ENCODE results near the gene FZD2.
"Not testable (repeated sequence)": the region's sequence is repeated elsewhere in the genome, so short reads cannot be mapped to it uniquely, and the experiment has no call there.

The FZD2 gene

DNA sequence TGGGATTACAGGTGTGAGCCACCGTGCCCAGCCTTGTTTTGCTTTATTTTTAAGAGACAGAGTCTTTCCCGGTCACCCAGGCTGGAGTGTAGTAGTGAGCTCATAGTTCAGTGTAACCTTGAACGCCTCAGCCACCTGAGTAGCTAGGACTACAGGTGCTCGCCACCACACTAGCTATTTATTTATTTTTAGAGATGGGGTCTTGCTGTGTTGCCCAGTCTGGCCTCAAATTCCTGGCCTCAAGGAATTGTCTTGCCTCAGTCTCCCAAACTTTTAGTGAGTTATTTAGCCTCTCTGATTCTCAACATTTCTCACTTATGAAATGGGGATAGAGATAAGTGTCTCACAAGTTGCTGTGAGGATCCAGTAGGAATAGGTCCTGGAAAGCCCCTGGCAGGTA is 21.7 kb downstream of the FZD2 start:
- no peak for DNase-seq (ENCODE audit: low read depth, low spot score)
- Histone ChIP-seq H3K27ac (ENCODE audit: low read length) (no peak overlapping the region), H3K27me3 (ENCODE audit: control insufficient read depth, insufficient read depth, low read length) (no peaks in the 10 kb centered on the region), H3K4me1 (ENCODE audit: control insufficient read depth, insufficient read depth, low read length) (no peaks in the 10 kb centered on the region), H3K36me3 (ENCODE audit: control insufficient read depth, insufficient read depth, low read length) (no peaks in the 10 kb centered on the region), H3K4me3 (ENCODE audit: low read length) (no peak overlapping the region), H3K9me3 (ENCODE audit: control insufficient read depth, insufficient read depth, low read length) (no peaks in the 10 kb centered on the region)
- WGBS (ENCODE audit: insufficient coverage, insufficient read length): no CpG with 5 or more reads among the region's 4 CpGs

DNA sequence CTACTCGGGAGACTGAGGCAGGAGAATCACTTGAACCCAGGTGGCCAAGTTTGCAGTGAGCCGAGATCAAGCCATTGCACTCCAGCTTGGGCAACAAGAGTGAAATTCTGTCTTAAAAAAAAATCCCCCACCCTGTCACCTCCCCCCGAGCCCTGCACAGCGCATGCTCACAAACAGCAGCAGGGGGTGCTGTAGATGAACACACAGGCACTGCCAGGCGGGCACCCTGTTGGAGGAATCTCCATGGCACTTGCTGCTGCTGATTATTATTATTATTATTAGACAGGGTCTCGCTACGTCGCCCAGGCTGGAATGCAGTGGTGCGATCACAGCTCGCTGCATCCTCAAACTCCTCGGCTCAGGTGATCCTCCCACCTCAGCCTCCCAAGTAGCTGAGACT is 24.6 kb downstream of the FZD2 start:
- no peaks in the 10 kb centered on the region for H3K9me3 ChIP-seq (ENCODE audit: control insufficient read depth, insufficient read depth, low read length)
- H3K4me3 ChIP-seq (ENCODE audit: low read length): no peak overlapping the region
- no peak for DNase-seq (ENCODE audit: low read depth, low spot score)
- H3K4me1 ChIP-seq (ENCODE audit: control insufficient read depth, insufficient read depth, low read length): no peaks in the 10 kb centered on the region
- no peak overlapping the region for H3K27ac ChIP-seq (ENCODE audit: low read length)
- no peaks in the 10 kb centered on the region for H3K36me3 ChIP-seq (ENCODE audit: control insufficient read depth, insufficient read depth, low read length)
- no CpG with 5 or more reads among the region's 11 CpGs for WGBS (ENCODE audit: insufficient coverage, insufficient read length)
- H3K27me3 ChIP-seq (ENCODE audit: control insufficient read depth, insufficient read depth, low read length): no peaks in the 10 kb centered on the region

DNA sequence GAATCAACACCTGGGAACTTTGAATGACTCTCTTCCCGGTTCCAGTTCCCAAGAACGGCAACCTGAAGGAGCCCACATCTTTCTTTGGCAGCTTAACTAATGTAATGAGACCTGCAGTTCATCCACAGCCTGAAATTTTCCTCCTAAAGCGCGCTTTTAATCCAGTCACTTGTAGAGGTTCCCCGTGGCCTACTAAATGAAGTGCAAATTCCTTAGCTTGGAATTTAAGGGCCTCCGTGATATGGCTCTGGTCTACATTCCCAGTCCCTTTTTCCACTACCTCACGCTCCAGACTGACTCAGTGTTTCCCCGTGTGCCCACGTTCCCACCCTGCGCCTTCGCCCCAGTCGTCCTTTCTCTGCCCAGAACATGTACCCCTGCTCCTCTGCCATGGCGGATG is 27.2 kb downstream of the FZD2 start:
- Histone ChIP-seq H3K4me3 (ENCODE audit: low read length) (no peak overlapping the region), H3K27me3 (ENCODE audit: control insufficient read depth, insufficient read depth, low read length) (no peaks in the 10 kb centered on the region), H3K36me3 (ENCODE audit: control insufficient read depth, insufficient read depth, low read length) (no peaks in the 10 kb centered on the region), H3K9me3 (ENCODE audit: control insufficient read depth, insufficient read depth, low read length) (no peaks in the 10 kb centered on the region), H3K4me1 (ENCODE audit: control insufficient read depth, insufficient read depth, low read length) (no peaks in the 10 kb centered on the region), H3K27ac (ENCODE audit: low read length) (no peak overlapping the region)
- no peak for DNase-seq (ENCODE audit: low read depth, low spot score)
- WGBS (ENCODE audit: insufficient coverage, insufficient read length): no CpG with 5 or more reads among the region's 13 CpGs

DNA sequence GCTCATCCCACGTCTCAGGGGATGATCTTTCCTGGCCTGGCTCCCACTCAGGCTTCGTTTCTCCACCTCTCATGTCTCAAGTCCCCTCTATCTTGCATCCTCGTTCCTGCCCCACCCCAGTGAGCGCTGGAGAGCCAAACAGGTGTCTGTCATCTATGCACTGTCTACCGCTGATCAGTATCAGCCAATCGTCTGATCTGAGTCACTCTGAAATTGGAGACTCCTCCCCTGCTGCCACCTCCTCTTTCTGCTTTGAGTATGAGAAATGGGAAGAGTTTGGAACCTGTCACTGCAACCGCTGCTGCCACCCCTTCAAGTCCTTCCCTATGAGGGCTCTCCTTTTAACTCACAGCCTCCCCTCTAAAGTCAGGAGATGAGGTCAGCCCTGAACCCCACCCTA is 28.0 kb downstream of the FZD2 start:
- DNase-seq (ENCODE audit: low read depth, low spot score): no peak
- H3K4me1 ChIP-seq (ENCODE audit: control insufficient read depth, insufficient read depth, low read length): no peaks in the 10 kb centered on the region
- WGBS (ENCODE audit: insufficient coverage, insufficient read length): no CpG with 5 or more reads among the region's 7 CpGs
- H3K27me3 ChIP-seq (ENCODE audit: control insufficient read depth, insufficient read depth, low read length): no peaks in the 10 kb centered on the region
- H3K4me3 ChIP-seq (ENCODE audit: low read length): no peak overlapping the region
- H3K36me3 ChIP-seq (ENCODE audit: control insufficient read depth, insufficient read depth, low read length): no peaks in the 10 kb centered on the region
- H3K27ac ChIP-seq (ENCODE audit: low read length): no peak overlapping the region
- no peaks in the 10 kb centered on the region for H3K9me3 ChIP-seq (ENCODE audit: control insufficient read depth, insufficient read depth, low read length)

DNA sequence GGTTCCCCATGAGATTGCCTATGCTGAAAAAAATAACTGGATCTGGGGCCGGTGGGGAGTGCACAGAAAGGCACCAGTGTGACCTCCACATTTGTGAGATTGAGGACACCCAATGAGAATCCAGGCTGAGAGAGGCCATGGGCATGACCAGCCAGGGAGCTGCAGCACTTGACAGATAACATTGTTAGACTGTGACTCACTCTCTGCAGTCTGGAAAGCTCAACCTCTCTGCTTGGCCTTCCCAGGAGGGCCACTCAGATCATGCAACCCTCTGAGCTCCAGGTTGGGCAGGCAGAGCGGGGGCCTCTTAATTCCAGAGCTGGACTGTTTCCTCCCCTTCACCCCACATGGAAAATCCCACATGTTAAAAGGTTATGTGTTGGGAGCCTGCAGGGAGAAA is 30.1 kb downstream of the FZD2 start:
- no peak for DNase-seq (ENCODE audit: low read depth, low spot score)
- H3K4me1 ChIP-seq (ENCODE audit: control insufficient read depth, insufficient read depth, low read length): no peaks in the 10 kb centered on the region
- H3K36me3 ChIP-seq (ENCODE audit: control insufficient read depth, insufficient read depth, low read length): no peaks in the 10 kb centered on the region
- no peak overlapping the region for H3K4me3 ChIP-seq (ENCODE audit: low read length)
- H3K9me3 ChIP-seq (ENCODE audit: control insufficient read depth, insufficient read depth, low read length): no peaks in the 10 kb centered on the region
- no peaks in the 10 kb centered on the region for H3K27me3 ChIP-seq (ENCODE audit: control insufficient read depth, insufficient read depth, low read length)
- H3K27ac ChIP-seq (ENCODE audit: low read length): no peak overlapping the region
- WGBS (ENCODE audit: insufficient coverage, insufficient read length): no CpG with 5 or more reads among the region's 2 CpGs

DNA sequence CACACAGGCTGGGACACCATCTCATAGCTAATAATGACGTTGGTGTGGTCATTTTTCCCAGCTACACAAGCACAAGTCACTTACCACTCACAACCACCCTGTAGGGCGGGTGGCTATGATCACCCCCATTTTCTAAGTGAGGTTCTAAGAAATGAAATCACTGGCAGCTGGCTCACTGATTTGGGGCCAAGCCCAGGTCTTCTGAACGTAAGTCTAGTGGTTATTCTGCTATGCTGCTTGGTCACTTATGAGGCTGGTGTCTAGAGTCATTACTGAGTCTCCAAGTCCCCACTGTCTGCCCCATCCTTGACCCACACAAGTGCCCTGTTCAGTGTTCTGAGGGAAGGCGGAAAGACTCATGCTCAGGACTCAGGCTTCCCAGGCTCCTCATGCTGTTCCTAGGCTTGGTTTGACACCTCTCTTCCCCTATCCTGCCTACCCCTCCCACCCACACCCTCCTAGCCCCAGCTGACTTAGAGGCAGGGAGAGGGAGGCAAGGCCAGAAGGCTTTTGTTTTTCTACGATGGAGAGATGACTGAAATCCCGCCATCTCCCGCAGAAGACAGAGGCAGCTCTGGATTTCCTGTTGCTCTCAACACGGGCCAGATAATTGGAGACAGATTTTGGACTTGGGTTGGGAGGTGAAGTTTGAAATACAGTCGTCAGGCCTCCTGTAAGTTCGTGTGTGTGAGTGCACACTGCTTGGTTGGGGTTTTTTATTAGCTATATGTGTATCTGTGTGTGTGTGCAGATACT is 32.2 kb downstream of the FZD2 start:
- no peak for DNase-seq (ENCODE audit: low read depth, low spot score)
- no CpG with 5 or more reads among the region's 10 CpGs for WGBS (ENCODE audit: insufficient coverage, insufficient read length)
- no peaks in the 10 kb centered on the region for H3K9me3 ChIP-seq (ENCODE audit: control insufficient read depth, insufficient read depth, low read length)
- no peaks in the 10 kb centered on the region for H3K36me3 ChIP-seq (ENCODE audit: control insufficient read depth, insufficient read depth, low read length)
- no peak overlapping the region for H3K4me3 ChIP-seq (ENCODE audit: low read length)
- no peaks in the 10 kb centered on the region for H3K27me3 ChIP-seq (ENCODE audit: control insufficient read depth, insufficient read depth, low read length)
- no peak overlapping the region for H3K27ac ChIP-seq (ENCODE audit: low read length)
- H3K4me1 ChIP-seq (ENCODE audit: control insufficient read depth, insufficient read depth, low read length): no peaks in the 10 kb centered on the region

DNA sequence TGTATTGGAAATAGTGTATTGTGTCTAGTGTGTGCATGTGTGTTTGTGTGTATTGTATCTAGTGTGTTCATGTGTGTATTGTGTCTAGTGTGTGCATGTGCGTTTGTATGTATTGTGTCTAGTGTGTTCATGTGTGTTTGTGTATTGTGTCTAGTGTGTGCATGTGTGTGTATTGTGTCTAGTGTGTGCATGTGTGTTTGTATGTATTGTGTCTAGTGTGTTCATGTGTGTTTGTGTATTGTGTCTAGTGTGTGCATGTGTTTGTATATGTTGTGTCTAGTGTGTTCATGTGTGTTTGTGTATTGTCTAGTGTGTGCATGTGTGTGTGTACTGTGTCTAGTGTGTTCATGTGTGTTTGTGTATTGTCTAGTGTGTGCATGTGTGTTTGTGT is 32.8 kb downstream of the FZD2 start:
- WGBS (ENCODE audit: insufficient coverage, insufficient read length): no CpG with 5 or more reads among the region's 1 CpG
- not testable (repeated sequence) for H3K36me3 ChIP-seq (ENCODE audit: control insufficient read depth, insufficient read depth, low read length); H3K27ac ChIP-seq (ENCODE audit: low read length); H3K4me1 ChIP-seq (ENCODE audit: control insufficient read depth, insufficient read depth, low read length); DNase-seq (ENCODE audit: low read depth, low spot score); H3K27me3 ChIP-seq (ENCODE audit: control insufficient read depth, insufficient read depth, low read length); H3K9me3 ChIP-seq (ENCODE audit: control insufficient read depth, insufficient read depth, low read length); H3K4me3 ChIP-seq (ENCODE audit: low read length)

DNA sequence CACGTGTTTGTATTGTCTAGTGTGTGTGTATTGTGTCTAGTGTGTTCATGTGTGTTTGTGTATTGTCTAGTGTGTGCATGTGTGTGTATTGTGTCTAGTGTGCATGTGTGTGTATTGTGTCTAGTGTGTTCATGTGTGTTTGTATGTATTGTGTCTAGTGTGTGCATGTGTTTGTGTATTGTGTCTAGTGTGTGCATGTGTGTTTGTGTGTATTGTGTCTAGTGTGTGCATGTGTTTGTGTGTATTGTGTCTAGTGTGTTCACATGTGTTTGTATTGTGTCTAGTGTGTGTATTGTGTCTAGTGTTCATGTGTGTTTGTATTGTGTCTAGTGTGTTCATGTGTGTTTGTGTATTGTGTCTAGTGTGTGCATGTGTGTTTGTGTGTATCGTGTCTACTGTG is 33.5 kb downstream of the FZD2 start:
- H3K36me3 ChIP-seq (ENCODE audit: control insufficient read depth, insufficient read depth, low read length); H3K4me3 ChIP-seq (ENCODE audit: low read length); H3K27me3 ChIP-seq (ENCODE audit: control insufficient read depth, insufficient read depth, low read length); H3K9me3 ChIP-seq (ENCODE audit: control insufficient read depth, insufficient read depth, low read length); H3K4me1 ChIP-seq (ENCODE audit: control insufficient read depth, insufficient read depth, low read length); DNase-seq (ENCODE audit: low read depth, low spot score); H3K27ac ChIP-seq (ENCODE audit: low read length): not testable (repeated sequence)
- no CpG with 5 or more reads among the region's 2 CpGs for WGBS (ENCODE audit: insufficient coverage, insufficient read length)

DNA sequence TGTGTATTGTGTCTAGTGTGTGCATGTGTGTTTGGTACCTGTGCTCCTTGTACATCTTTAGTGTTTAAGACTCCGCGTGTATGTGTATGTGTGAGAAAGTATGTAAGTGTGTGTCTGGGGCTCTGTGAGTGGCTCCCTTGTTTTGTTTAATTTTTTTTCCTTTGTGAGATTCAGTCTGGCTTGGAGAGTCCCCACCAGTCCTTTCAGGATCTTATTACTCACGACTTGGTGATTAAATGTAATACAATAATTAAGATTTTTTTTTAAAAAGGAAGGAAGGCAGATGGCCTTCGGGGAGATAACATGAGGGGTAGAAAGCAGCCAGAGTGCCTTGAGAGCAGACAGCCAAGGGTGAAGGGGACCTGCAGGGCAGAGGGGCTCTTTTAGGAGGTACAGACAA is 33.9 kb downstream of the FZD2 start:
- no CpG with 5 or more reads among the region's 4 CpGs for WGBS (ENCODE audit: insufficient coverage, insufficient read length)
- no peak overlapping the region for H3K27ac ChIP-seq (ENCODE audit: low read length)
- no peak overlapping the region for H3K4me3 ChIP-seq (ENCODE audit: low read length)
- no peaks in the 10 kb centered on the region for H3K9me3 ChIP-seq (ENCODE audit: control insufficient read depth, insufficient read depth, low read length)
- no peaks in the 10 kb centered on the region for H3K4me1 ChIP-seq (ENCODE audit: control insufficient read depth, insufficient read depth, low read length)
- no peaks in the 10 kb centered on the region for H3K36me3 ChIP-seq (ENCODE audit: control insufficient read depth, insufficient read depth, low read length)
- no peak for DNase-seq (ENCODE audit: low read depth, low spot score)
- no peaks in the 10 kb centered on the region for H3K27me3 ChIP-seq (ENCODE audit: control insufficient read depth, insufficient read depth, low read length)

DNA sequence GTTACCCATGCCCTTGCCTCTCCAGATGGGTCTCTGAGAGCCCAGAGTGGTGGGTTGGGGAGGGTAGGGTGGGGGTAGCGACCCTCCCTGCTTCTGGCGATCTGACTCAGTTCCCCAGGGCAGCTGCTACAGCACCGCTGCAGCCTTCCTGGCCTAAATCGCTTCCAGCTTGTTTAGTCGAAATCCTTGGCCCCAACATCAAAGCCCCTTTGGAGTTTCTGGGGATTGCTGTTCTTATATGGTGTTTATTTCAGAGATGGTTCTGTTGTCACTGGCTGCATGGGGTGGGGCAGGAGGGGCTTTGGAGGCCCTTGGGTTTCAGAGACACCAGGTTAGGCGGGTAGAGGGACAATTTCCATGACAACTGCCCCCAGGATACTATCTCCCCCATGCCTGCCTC is 35.9 kb downstream of the FZD2 start:
- Histone ChIP-seq H3K4me1 (ENCODE audit: control insufficient read depth, insufficient read depth, low read length) (no peaks in the 10 kb centered on the region), H3K27ac (ENCODE audit: low read length) (no peak overlapping the region)
- no CpG with 5 or more reads among the region's 6 CpGs for WGBS (ENCODE audit: insufficient coverage, insufficient read length)

DNA sequence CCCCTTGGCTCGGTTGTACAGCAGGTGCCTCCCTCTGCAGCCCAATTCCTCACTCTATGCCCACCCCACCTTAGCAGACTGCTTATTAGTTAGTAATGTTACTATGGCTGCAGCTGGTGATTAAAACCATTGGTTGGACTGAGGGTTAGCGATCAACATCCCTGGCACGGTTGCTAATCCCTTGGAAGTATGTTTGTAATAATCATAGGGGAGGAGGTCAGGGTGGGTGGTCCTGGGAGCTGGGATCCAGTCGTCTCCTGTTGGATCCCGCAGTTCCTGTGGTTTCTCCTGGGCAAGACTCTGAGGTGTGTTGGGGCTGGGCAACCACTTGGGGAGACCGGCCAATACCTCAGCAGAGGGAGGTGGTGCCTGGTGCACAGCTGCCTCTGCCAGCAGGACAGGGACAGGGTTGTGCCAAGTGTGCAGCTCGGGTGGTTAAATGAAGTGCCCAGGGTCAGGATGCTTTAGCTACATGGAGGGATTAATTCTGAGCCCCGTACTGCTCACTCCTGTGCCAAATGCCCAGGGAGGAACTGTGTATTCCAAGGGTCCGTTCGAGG is 38.0 kb downstream of the FZD2 start:
- Histone ChIP-seq H3K9me3 (ENCODE audit: control insufficient read depth, insufficient read depth, low read length) (no peaks in the 10 kb centered on the region), H3K27me3 (ENCODE audit: control insufficient read depth, insufficient read depth, low read length) (no peaks in the 10 kb centered on the region), H3K4me1 (ENCODE audit: control insufficient read depth, insufficient read depth, low read length) (peaks cover 3% of the 10 kb centered on the region), H3K36me3 (ENCODE audit: control insufficient read depth, insufficient read depth, low read length) (no peaks in the 10 kb centered on the region), H3K27ac (ENCODE audit: low read length) (no peak overlapping the region), H3K4me3 (ENCODE audit: low read length) (no peak overlapping the region)
- no peak for DNase-seq (ENCODE audit: low read depth, low spot score)
- no CpG with 5 or more reads among the region's 10 CpGs for WGBS (ENCODE audit: insufficient coverage, insufficient read length)

More for the DNA sequence above, 35.9 kb downstream of the FZD2 start:
- no peak for DNase-seq (ENCODE audit: low read depth, low spot score)
- Histone ChIP-seq H3K27me3 (ENCODE audit: control insufficient read depth, insufficient read depth, low read length) (no peaks in the 10 kb centered on the region), H3K9me3 (ENCODE audit: control insufficient read depth, insufficient read depth, low read length) (no peaks in the 10 kb centered on the region), H3K36me3 (ENCODE audit: control insufficient read depth, insufficient read depth, low read length) (no peaks in the 10 kb centered on the region), H3K4me3 (ENCODE audit: low read length) (no peak overlapping the region)

All from iPS DF 6.9 (cell line).